HepG2 (cell line): ENCODE data around the gene ERC1.

ENCODE experiments used
- AHDC1 ChIP-seq: sonication (generic); formaldehyde crosslinking; IDR thresholded peaks from 2 replicates; pipeline ENCODE4 v1.5.1; 2020; ENCODE audit warnings: mild to moderate bottlenecking, missing genetic modification reagents, borderline replicate concordance
- BHLHE40 ChIP-seq: IDR thresholded peaks from 2 replicates; pipeline ENCODE4 v1.6.1; 2011; ENCODE audit warnings: low read length, improper control_type of control experiment
- EZH2 ChIP-seq: conservative IDR thresholded peaks from 2 replicates; pipeline ENCODE4 v1.6.1; 2012; ENCODE audit warnings: mild to moderate bottlenecking, low read depth, low read length, moderate library complexity
- GABPA ChIP-seq, 2 experiments: IDR thresholded peaks; 2 replicates each; pipeline ENCODE4 v1.6.1; 2011 to 2016; ENCODE audit warnings: low read depth in 2 of 2, low read length in 1 of 2, missing biosample characterization in 1 of 2, missing genetic modification characterization in 1 of 2
- JUN ChIP-seq: sonication (generic); formaldehyde crosslinking; IDR thresholded peaks from 2 replicates; pipeline ENCODE4 v1.4.0; 2020; ENCODE audit warnings: mild to moderate bottlenecking, missing genetic modification reagents
- KLF6 ChIP-seq: IDR thresholded peaks from 2 replicates; pipeline ENCODE4 v1.8.0; 2016; ENCODE audit warnings: missing biosample characterization, missing genetic modification reagents
- TARDBP ChIP-seq: sonication (generic); formaldehyde crosslinking; IDR thresholded peaks from 2 replicates; pipeline ENCODE4 v1.8.0; 2022; ENCODE audit warnings: mild to moderate bottlenecking, missing genetic modification reagents
- USF2 ChIP-seq, 2 experiments: sonication (generic) in 1 of 2; formaldehyde crosslinking in 1 of 2; IDR thresholded peaks; 2 replicates each; pipeline versions ENCODE4 v1.5.1 to v1.6.1; 2011 to 2020; ENCODE audit warnings: borderline replicate concordance in 1 of 2, low read depth in 1 of 2, low read length in 1 of 2, mild to moderate bottlenecking in 1 of 2, missing genetic modification reagents in 1 of 2, moderate library complexity in 1 of 2
- ZEB1 ChIP-seq: IDR thresholded peaks from 2 replicates; pipeline ENCODE4 v1.6.1; 2012; ENCODE audit warnings: mild to moderate bottlenecking, low read depth, inconsistent platforms; ENCODE audit not compliant: insufficient replicate concordance
- ZFP90 ChIP-seq: sonication (generic); formaldehyde crosslinking; IDR thresholded peaks from 2 replicates; pipeline ENCODE4 v1.8.0; 2022; ENCODE audit warnings: missing genetic modification reagents, mild to moderate bottlenecking, inconsistent platforms, borderline replicate concordance
- ZNF362 ChIP-seq: sonication (generic); formaldehyde crosslinking; IDR thresholded peaks from 2 replicates; pipeline ENCODE4 v1.4.0; 2020; ENCODE audit warnings: missing genetic modification reagents, mild to moderate bottlenecking, borderline replicate concordance
- ZNF543 ChIP-seq: sonication (generic); formaldehyde crosslinking; IDR thresholded peaks from 2 replicates; pipeline ENCODE4 v1.4.0; 2020; ENCODE audit warnings: mild to moderate bottlenecking, missing genetic modification reagents
- TF ChIP-seq, protein P1 (sequence below): sonication (generic); formaldehyde crosslinking; IDR thresholded peaks from 2 replicates; pipeline ENCODE4 v1.5.0; 2020; ENCODE audit warnings: mild to moderate bottlenecking, missing genetic modification reagents, moderate library complexity

- TF ChIP-seq ZNF543 (CRISPR knock-in tag) (no peak), EZH2 (no peak), TARDBP (CRISPR knock-in tag) (no peak), ZEB1 (no peak), KLF6 (CRISPR knock-in tag) (no peak), ZNF362 (CRISPR knock-in tag) (no peak), BHLHE40 (no peak), USF2 (IDR thresholded peaks at IDR 0.05; ENCODE audit: low read depth, low read length) (no peak), USF2 (CRISPR knock-in tag; IDR thresholded peaks at IDR 0.05; ENCODE audit: borderline replicate concordance) (no peak), GABPA (IDR thresholded peaks at IDR 0.05; ENCODE audit: low read depth, low read length) (no peak), GABPA (CRISPR knock-in tag; IDR thresholded peaks at IDR 0.05; ENCODE audit: low read depth) (no peak), ZFP90 (CRISPR knock-in tag) (no peak), AHDC1 (CRISPR knock-in tag) (no peak), JUN (CRISPR knock-in tag) (no peak)
- TF ChIP-seq, protein P1, sequence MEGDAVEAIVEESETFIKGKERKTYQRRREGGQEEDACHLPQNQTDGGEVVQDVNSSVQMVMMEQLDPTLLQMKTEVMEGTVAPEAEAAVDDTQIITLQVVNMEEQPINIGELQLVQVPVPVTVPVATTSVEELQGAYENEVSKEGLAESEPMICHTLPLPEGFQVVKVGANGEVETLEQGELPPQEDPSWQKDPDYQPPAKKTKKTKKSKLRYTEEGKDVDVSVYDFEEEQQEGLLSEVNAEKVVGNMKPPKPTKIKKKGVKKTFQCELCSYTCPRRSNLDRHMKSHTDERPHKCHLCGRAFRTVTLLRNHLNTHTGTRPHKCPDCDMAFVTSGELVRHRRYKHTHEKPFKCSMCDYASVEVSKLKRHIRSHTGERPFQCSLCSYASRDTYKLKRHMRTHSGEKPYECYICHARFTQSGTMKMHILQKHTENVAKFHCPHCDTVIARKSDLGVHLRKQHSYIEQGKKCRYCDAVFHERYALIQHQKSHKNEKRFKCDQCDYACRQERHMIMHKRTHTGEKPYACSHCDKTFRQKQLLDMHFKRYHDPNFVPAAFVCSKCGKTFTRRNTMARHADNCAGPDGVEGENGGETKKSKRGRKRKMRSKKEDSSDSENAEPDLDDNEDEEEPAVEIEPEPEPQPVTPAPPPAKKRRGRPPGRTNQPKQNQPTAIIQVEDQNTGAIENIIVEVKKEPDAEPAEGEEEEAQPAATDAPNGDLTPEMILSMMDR (CRISPR knock-in tag), result no peak
Observed at GRCh38 chr12:1542599-1542998, 551.6 kb downstream of the ERC1 start.
